ENCODE data around the gene NDRG2.
A peak's percentile ranks its signal among the peaks of the same experiment; 100 is the strongest.

NDRG2 gene

GRCh38 chr14:21024585-21025370 is at the start of gene NDRG2:
TSS of gene NDRG2 (minus strand) at chr14:21025061. CDS start at chr14:21023315, 1,746 bp downstream.
- peak; percentile 31 for DNase-seq (ENCODE audit: extremely low read depth, insufficient read length)
- TF ChIP-seq, protein P1, sequence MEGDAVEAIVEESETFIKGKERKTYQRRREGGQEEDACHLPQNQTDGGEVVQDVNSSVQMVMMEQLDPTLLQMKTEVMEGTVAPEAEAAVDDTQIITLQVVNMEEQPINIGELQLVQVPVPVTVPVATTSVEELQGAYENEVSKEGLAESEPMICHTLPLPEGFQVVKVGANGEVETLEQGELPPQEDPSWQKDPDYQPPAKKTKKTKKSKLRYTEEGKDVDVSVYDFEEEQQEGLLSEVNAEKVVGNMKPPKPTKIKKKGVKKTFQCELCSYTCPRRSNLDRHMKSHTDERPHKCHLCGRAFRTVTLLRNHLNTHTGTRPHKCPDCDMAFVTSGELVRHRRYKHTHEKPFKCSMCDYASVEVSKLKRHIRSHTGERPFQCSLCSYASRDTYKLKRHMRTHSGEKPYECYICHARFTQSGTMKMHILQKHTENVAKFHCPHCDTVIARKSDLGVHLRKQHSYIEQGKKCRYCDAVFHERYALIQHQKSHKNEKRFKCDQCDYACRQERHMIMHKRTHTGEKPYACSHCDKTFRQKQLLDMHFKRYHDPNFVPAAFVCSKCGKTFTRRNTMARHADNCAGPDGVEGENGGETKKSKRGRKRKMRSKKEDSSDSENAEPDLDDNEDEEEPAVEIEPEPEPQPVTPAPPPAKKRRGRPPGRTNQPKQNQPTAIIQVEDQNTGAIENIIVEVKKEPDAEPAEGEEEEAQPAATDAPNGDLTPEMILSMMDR (IDR thresholded peaks at IDR 0.05; ENCODE audit: insufficient read depth, low read length, poor library complexity, severe bottlenecking), result no peak
- Histone ChIP-seq H3K4me3 (replicated peaks; ENCODE audit: low read depth, low read length) (no peak within 1 kb of the TSS; the same call in 1 of the 2 replicates), H3K36me3 (ENCODE audit: control insufficient read depth, insufficient read depth, low read length) (no peaks in the 10 kb centered on the region), H3K27me3 (replicated peaks; ENCODE audit: control insufficient read depth, insufficient read depth, low read length) (peaks cover 4% of the 10 kb centered on the region)

GRCh38 chr14:21073921-21074320 is 49.1 kb upstream of the NDRG2 start:
- Histone ChIP-seq H3K4me3 (replicated peaks; ENCODE audit: low read depth, low read length) (no peak overlapping the region), H3K27me3 (replicated peaks; ENCODE audit: control insufficient read depth, insufficient read depth, low read length) (peaks cover 2% of the 10 kb centered on the region), H3K36me3 (ENCODE audit: control insufficient read depth, insufficient read depth, low read length) (no peaks in the 10 kb centered on the region)
- no peak for DNase-seq (ENCODE audit: extremely low read depth, insufficient read length)
- TF ChIP-seq, protein P1 (IDR thresholded peaks at IDR 0.05; ENCODE audit: insufficient read depth, low read length, poor library complexity, severe bottlenecking), result no peak

- H3K27me3 ChIP-seq (replicated peaks; ENCODE audit: control insufficient read depth, insufficient read depth, low read length), result peaks cover 5% of the 10 kb centered on the region
- TF ChIP-seq, protein P1 (IDR thresholded peaks at IDR 0.05; ENCODE audit: insufficient read depth, low read length, poor library complexity, severe bottlenecking), result no peak
- H3K4me3 ChIP-seq (replicated peaks; ENCODE audit: low read depth, low read length), result no peak overlapping the region
- DNase-seq (ENCODE audit: extremely low read depth, insufficient read length), result no peak
- no peaks in the 10 kb centered on the region for H3K36me3 ChIP-seq (ENCODE audit: control insufficient read depth, insufficient read depth, low read length)
Observed at GRCh38 chr14:21072781-21073339, 48.0 kb upstream of the NDRG2 start.

- H3K36me3 ChIP-seq (ENCODE audit: control insufficient read depth, insufficient read depth, low read length), result no peaks in the 10 kb centered on the region
- DNase-seq (ENCODE audit: extremely low read depth, insufficient read length), result no peak
- H3K4me3 ChIP-seq (replicated peaks; ENCODE audit: low read depth, low read length), result peak overlapping the region; percentile 39; the same call in 1 of the 2 replicates
- TF ChIP-seq, protein P1 (IDR thresholded peaks at IDR 0.05; ENCODE audit: insufficient read depth, low read length, poor library complexity, severe bottlenecking), result no peak
- H3K27me3 ChIP-seq (replicated peaks; ENCODE audit: control insufficient read depth, insufficient read depth, low read length), result peaks cover 5% of the 10 kb centered on the region
Observed at GRCh38 chr14:21072031-21072473, 47.2 kb upstream of the NDRG2 start.

DNA sequence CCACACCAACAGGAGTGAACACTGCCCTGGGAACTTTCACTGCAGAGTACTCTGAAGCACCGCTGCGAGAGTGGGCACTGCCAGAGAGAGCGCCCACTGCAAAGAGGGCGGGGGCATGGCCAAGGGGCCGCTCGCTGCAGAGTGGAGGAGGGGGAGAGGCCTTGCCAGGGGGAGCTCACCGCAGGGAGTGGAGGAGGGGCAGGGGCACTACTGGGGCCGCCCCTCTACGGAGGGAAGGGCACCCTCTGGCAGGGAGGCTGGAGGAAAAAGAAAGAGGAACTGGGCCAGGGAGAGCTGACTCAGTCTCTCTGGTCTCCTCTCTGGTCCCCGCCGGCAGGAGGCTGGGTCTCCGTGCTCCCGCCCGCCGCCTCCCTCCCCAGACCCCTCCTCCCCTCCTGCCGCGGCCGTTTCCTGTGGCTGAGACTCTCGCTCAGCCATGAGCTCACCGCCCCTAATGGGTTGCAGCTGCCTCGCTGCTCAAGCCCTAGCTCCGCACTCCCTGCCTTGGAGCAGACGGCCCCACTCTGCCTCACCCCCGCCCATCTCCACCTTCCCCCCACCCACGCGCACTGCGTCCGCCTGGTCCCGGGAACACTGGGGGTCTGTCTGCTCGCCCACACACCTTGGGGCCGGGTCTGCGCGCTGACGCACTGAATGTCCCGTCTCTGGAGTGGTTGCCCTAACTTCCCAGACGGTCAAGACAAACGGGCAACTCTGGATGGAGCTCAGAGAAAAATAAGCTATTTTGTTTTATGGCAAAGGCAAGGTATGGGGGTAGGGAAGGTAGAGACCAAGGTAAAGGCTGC is 46.6 kb upstream of the NDRG2 start:
- Histone ChIP-seq H3K4me3 (replicated peaks; ENCODE audit: low read depth, low read length) (peak overlapping the region; percentile 39), H3K36me3 (ENCODE audit: control insufficient read depth, insufficient read depth, low read length) (no peaks in the 10 kb centered on the region), H3K27me3 (replicated peaks; ENCODE audit: control insufficient read depth, insufficient read depth, low read length) (peaks cover 5% of the 10 kb centered on the region)
- TF ChIP-seq, protein P1 (IDR thresholded peaks at IDR 0.05; ENCODE audit: insufficient read depth, low read length, poor library complexity, severe bottlenecking), result no peak
- peak; percentile 84 for DNase-seq (ENCODE audit: extremely low read depth, insufficient read length)

Measured in GM06990 (cell line).